ENCODE results near the gene HSPB6.
"Not testable (repeated sequence)": the region's sequence is repeated elsewhere in the genome, so short reads cannot be mapped to it uniquely, and the experiment has no call there.

HSPB6 gene

GRCh38 chr19:35785339-35785627, 28.5 kb upstream of the HSPB6 start:
- no peak for DNase-seq

GRCh38 chr19:35784503-35785338, 27.9 kb upstream of the HSPB6 start:
- DNase-seq = no peak

GRCh38 chr19:35783469-35784434, 26.9 kb upstream of the HSPB6 start:
- DNase-seq = no peak

GRCh38 chr19:35782589-35782988, 25.8 kb upstream of the HSPB6 start:
- DNase-seq = no peak

- DNase-seq = no peak
Observed at GRCh38 chr19:35781650-35782049, 24.8 kb upstream of the HSPB6 start.

- no peak for DNase-seq
Observed at GRCh38 chr19:35780717-35781116, 23.9 kb upstream of the HSPB6 start.

- no peak for DNase-seq
Observed at GRCh38 chr19:35780058-35780457, 23.2 kb upstream of the HSPB6 start.

GRCh38 chr19:35779033-35779432, 22.2 kb upstream of the HSPB6 start:
- no peak for DNase-seq

GRCh38 chr19:35777961-35778360, 21.1 kb upstream of the HSPB6 start:
- no peak for DNase-seq

- no peak for DNase-seq
Observed at GRCh38 chr19:35777086-35777841, 20.4 kb upstream of the HSPB6 start.

- DNase-seq = no peak
Observed at GRCh38 chr19:35776102-35776788, 19.4 kb upstream of the HSPB6 start.

- peak; percentile 97 for DNase-seq
Observed at GRCh38 chr19:35775298-35776101, 18.7 kb upstream of the HSPB6 start, which contains the start of gene ARHGAP33. Gene ARHGAP33 (plus strand): TSS chr19:35775564. CDS start chr19:35775659, 95 bp downstream.

- DNase-seq = no peak
Observed at GRCh38 chr19:35775046-35775297, 18.1 kb upstream of the HSPB6 start.

GRCh38 chr19:35774274-35775045, 17.6 kb upstream of the HSPB6 start:
- no peak for DNase-seq

GRCh38 chr19:35773020-35773806, 16.4 kb upstream of the HSPB6 start:
- no peak for DNase-seq

- DNase-seq = not testable (repeated sequence)
Observed at GRCh38 chr19:35772362-35772761, 15.5 kb upstream of the HSPB6 start.

- no peak for DNase-seq
Observed at GRCh38 chr19:35768082-35768421, 11.2 kb upstream of the HSPB6 start.

GRCh38 chr19:35767288-35768081, 10.7 kb upstream of the HSPB6 start:
- DNase-seq = no peak

GRCh38 chr19:35766571-35767104, 9.8 kb upstream of the HSPB6 start:
- no peak for DNase-seq

Data from activated CD4-positive, alpha-beta T cell treated with anti-CD3 and anti-CD28 coated beads for 1 hour (primary cell).